HG03095 (cell line): Measurements from ENCODE around the gene SCARB1.

Experiments used
- ATAC-seq: cut with Tn5 transposase; IDR thresholded peaks from one replicate; pipeline ENCODE4 v1.9.1; 2021; ENCODE audit warnings: moderate library complexity; ENCODE audit not compliant: unreplicated experiment

Gene SCARB1

GRCh38 chr12:124804011-124804621 is 59.5 kb downstream of the SCARB1 start:
- ATAC-seq = no peak

- ATAC-seq = no peak
These were observed 61.3 kb downstream of the SCARB1 start for GRCh38 chr12:124802361-124802760.

GRCh38 chr12:124800506-124800905 is 63.2 kb downstream of the SCARB1 start:
- no peak for ATAC-seq

- ATAC-seq = no peak
These were observed 66.3 kb downstream of the SCARB1 start for GRCh38 chr12:124797321-124797720.

- ATAC-seq = no peak
These were observed 67.2 kb downstream of the SCARB1 start for GRCh38 chr12:124796303-124796960.

- ATAC-seq = peak; percentile 76
These were observed 68.3 kb downstream of the SCARB1 start for GRCh38 chr12:124795081-124795948.

- ATAC-seq = no peak
These were observed 70.7 kb downstream of the SCARB1 start for GRCh38 chr12:124792961-124793441.

- ATAC-seq = no peak
These were observed 71.5 kb downstream of the SCARB1 start for GRCh38 chr12:124792156-124792555.

GRCh38 chr12:124790650-124791400 is 72.8 kb downstream of the SCARB1 start:
- ATAC-seq = no peak

- ATAC-seq = no peak
These were observed 74.6 kb downstream of the SCARB1 start for GRCh38 chr12:124788936-124789555.

- ATAC-seq = no peak
These were observed 77.4 kb downstream of the SCARB1 start for GRCh38 chr12:124786061-124786964.

- no peak for ATAC-seq
These were observed 78.6 kb downstream of the SCARB1 start for GRCh38 chr12:124784871-124785572.

GRCh38 chr12:124783087-124783486 is 80.6 kb downstream of the SCARB1 start:
- ATAC-seq = no peak

GRCh38 chr12:124782132-124782531 is 81.5 kb downstream of the SCARB1 start:
- ATAC-seq = no peak

- ATAC-seq = no peak
These were observed 82.6 kb downstream of the SCARB1 start for GRCh38 chr12:124780752-124781685.

- no peak for ATAC-seq
These were observed 83.3 kb downstream of the SCARB1 start for GRCh38 chr12:124780336-124780735.
